GM12891 (cell line): ENCODE results near the gene CXXC5.

Source experiments
- PAX5 ChIP-seq: IDR thresholded peaks from 2 replicates; pipeline ENCODE4 v1.6.1; 2011; ENCODE audit warnings: low read length, moderate library complexity, mild to moderate bottlenecking; ENCODE audit not compliant: insufficient read depth, severe bottlenecking
- POLR2A ChIP-seq: IDR thresholded peaks from 2 replicates; pipeline ENCODE4 v1.6.1; 2011; ENCODE audit warnings: low read depth, low read length, control low read depth
- POLR2AphosphoS5 ChIP-seq: IDR thresholded peaks from 2 replicates; pipeline ENCODE4 v1.6.1; 2011; ENCODE audit warnings: low read depth, low read length, control low read depth
- SPI1 ChIP-seq: IDR thresholded peaks from 2 replicates; pipeline ENCODE4 v1.6.1; 2011; ENCODE audit warnings: low read depth, low read length, control low read depth

DNA sequence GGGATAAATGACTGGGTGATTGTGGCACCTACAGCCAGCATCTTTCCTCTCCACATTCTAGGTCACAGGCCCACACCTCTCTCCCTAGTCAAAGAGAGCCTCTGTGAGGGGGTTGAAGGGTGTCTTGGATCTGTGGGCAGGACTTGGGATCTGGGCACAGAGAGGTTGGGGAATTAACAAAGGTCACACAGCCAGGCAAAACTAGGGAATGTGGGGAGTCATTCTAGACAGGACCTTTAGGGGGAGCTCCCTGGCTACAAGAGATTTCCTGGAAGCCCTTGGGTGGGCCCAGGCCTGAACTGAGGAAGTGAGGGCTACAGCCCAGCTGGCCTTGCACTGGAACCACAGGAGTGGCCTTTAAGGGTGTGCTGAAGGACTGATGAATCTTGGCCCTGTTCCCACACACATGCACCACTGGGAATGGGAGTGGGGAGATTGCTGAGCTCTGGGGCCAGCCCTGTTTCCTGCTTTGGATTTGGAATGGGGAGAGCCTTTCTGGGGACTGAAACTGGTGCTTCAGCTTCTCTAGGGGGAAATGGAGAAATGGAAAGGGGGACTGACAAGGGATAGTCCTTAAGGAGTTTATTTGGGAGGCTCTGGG lies 12.4 kb upstream of the CXXC5 start:
- no peak for TF ChIP-seq POLR2A
- no peak for TF ChIP-seq POLR2AphosphoS5
- TF ChIP-seq SPI1: peak; percentile 49; the same call in 1 of the 2 replicates
- TF ChIP-seq PAX5: no peak
